Measurements from ENCODE around the gene KANSL1L.

The KANSL1L gene

GRCh38 chr2:210002158-210003157, 168.8 kb downstream of the KANSL1L start, which contains the start of gene RPE:
Gene RPE, plus strand, starts transcription at chr2:210002638. Its CDS starts 24 bp downstream, at chr2:210002662.
- peaks cover 43% of the 10 kb centered on the region for H3K4me1 Mint-ChIP-seq
- peak within 1 kb of the TSS; percentile 81 for H3K4me3 Mint-ChIP-seq
- ATAC-seq = peak; percentile 100
- H3K9me3 Mint-ChIP-seq = no peaks in the 10 kb centered on the region
- no peaks in the 10 kb centered on the region for H3K27me3 Mint-ChIP-seq
- peaks cover 9% of the 10 kb centered on the region for H3K36me3 Mint-ChIP-seq
- H3K27ac Mint-ChIP-seq = peak within 1 kb of the TSS; percentile 78

- H3K4me3 Mint-ChIP-seq = no peak overlapping the region
Observed at GRCh38 chr2:210000464-210001324, 170.5 kb downstream of the KANSL1L start.

GRCh38 chr2:209998596-209998995, 172.6 kb downstream of the KANSL1L start:
- H3K4me3 Mint-ChIP-seq = no peak overlapping the region
- no peaks in the 10 kb centered on the region for H3K27me3 Mint-ChIP-seq
- H3K4me1 Mint-ChIP-seq = peaks cover 8% of the 10 kb centered on the region
- H3K9me3 Mint-ChIP-seq = no peaks in the 10 kb centered on the region
- no peaks in the 10 kb centered on the region for H3K36me3 Mint-ChIP-seq
- ATAC-seq = no peak
- no peak overlapping the region for H3K27ac Mint-ChIP-seq

More at GRCh38 chr2:210000464-210001324, 170.5 kb downstream of the KANSL1L start:
- H3K9me3 Mint-ChIP-seq = no peaks in the 10 kb centered on the region
- no peaks in the 10 kb centered on the region for H3K27me3 Mint-ChIP-seq
- H3K27ac Mint-ChIP-seq = no peak overlapping the region
- no peak for ATAC-seq
- peaks cover 25% of the 10 kb centered on the region for H3K4me1 Mint-ChIP-seq
- H3K36me3 Mint-ChIP-seq = no peaks in the 10 kb centered on the region

DNA sequence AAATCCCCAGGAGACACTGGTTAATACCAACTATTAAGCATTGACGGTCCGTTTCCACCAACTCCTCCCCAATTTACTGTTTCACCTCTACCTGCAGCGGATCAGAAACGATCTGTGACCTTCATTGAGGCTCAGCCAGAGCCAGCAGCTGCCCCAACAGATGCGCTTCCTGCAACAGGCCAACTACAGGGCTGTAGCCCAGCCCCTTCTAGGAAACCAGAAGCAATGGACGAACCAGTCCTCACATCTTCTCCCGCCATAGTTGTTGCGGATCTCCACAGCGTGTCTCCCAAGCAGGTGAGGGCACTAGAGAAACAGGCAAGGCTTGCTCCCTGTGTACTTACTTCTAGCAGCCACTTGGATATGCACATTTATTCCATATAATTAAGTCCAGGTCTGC, 177.2 kb downstream of the KANSL1L start:
- Mint-ChIP-seq H3K27ac (no peak overlapping the region), H3K4me1 (no peaks in the 10 kb centered on the region), H3K27me3 (peaks cover 9% of the 10 kb centered on the region), H3K9me3 (no peaks in the 10 kb centered on the region), H3K4me3 (no peak overlapping the region), H3K36me3 (no peaks in the 10 kb centered on the region)
- ATAC-seq = no peak

- H3K9me3 Mint-ChIP-seq = no peaks in the 10 kb centered on the region
- no peak for ATAC-seq
- H3K36me3 Mint-ChIP-seq = no peaks in the 10 kb centered on the region
- H3K4me3 Mint-ChIP-seq = no peak overlapping the region
- peaks cover 2% of the 10 kb centered on the region for H3K4me1 Mint-ChIP-seq
- peaks cover 9% of the 10 kb centered on the region for H3K27me3 Mint-ChIP-seq
- no peak overlapping the region for H3K27ac Mint-ChIP-seq
Observed at GRCh38 chr2:209990838-209991237, 180.4 kb downstream of the KANSL1L start.

DNA sequence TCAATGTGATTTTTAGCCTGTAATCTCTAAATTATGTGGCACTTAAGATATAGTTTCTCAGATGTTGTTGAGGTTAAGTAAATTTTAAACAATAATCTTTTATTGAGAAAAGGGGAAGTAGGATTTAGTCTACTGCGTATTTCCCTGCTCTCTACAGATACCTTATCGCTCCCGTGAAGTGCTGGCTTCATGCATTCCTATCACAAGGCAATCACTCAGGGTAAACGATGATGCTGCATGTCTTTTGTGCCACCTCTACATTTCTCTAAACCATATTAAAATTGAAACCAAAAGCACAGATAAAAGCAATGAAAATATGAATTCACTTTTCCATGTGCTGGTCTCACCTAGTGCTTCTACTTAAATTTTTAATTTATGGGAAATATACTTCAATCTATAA, 183.2 kb downstream of the KANSL1L start:
- Mint-ChIP-seq H3K36me3 (no peaks in the 10 kb centered on the region), H3K27ac (no peak overlapping the region), H3K4me3 (no peak overlapping the region), H3K27me3 (peaks cover 19% of the 10 kb centered on the region), H3K9me3 (no peaks in the 10 kb centered on the region), H3K4me1 (peaks cover 5% of the 10 kb centered on the region)
- no peak for ATAC-seq

DNA sequence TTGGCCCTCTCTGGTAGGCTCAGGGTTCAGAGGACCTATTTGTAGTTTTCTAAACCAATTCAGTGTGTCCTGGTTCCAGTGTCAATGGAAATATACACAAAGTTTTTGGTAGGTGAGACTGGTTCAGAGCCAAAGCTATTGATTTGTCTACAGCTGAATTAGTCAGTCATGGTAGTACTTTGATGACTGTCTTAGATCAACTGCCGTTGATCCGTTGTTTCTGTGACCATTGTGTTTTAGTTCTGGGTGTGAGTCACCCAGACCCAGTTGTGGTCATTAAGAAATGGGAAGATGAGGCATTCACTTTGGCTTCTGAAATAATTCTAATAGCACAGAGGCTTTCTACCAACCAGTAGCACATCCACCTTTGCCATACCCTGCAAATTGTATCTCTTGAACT, 184.8 kb downstream of the KANSL1L start:
- H3K4me3 Mint-ChIP-seq = no peak overlapping the region
- no peaks in the 10 kb centered on the region for H3K36me3 Mint-ChIP-seq
- ATAC-seq = no peak
- H3K4me1 Mint-ChIP-seq = peaks cover 5% of the 10 kb centered on the region
- peaks cover 19% of the 10 kb centered on the region for H3K27me3 Mint-ChIP-seq
- no peak overlapping the region for H3K27ac Mint-ChIP-seq
- H3K9me3 Mint-ChIP-seq = no peaks in the 10 kb centered on the region

DNA sequence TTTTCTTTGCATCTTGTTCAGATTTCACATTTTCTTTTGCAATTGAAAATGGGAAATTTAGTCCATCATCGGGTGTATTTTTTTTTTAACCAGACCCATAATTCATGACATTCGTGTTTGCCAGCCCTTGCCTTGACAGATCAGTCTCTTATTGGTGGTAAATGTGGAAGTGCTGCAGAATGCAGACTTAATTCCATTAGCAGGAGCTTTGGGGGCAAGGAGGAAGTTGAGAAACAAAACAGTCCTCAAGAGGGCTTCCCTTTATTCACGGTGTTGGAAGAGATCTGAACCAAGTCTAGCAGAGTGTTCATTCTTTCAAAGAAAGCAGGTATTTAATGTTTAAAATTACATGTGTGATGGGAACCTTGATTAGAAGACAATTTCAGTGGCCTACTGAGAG, 185.3 kb downstream of the KANSL1L start:
- Mint-ChIP-seq H3K4me1 (peaks cover 5% of the 10 kb centered on the region), H3K4me3 (no peak overlapping the region), H3K9me3 (no peaks in the 10 kb centered on the region), H3K36me3 (no peaks in the 10 kb centered on the region), H3K27ac (no peak overlapping the region), H3K27me3 (peaks cover 19% of the 10 kb centered on the region)
- ATAC-seq = no peak

GRCh38 chr2:209984291-209984690, 186.9 kb downstream of the KANSL1L start:
- Mint-ChIP-seq H3K4me1 (peaks cover 5% of the 10 kb centered on the region), H3K36me3 (no peaks in the 10 kb centered on the region), H3K27ac (no peak overlapping the region), H3K4me3 (no peak overlapping the region), H3K27me3 (peaks cover 21% of the 10 kb centered on the region), H3K9me3 (no peaks in the 10 kb centered on the region)
- ATAC-seq = no peak

DNA sequence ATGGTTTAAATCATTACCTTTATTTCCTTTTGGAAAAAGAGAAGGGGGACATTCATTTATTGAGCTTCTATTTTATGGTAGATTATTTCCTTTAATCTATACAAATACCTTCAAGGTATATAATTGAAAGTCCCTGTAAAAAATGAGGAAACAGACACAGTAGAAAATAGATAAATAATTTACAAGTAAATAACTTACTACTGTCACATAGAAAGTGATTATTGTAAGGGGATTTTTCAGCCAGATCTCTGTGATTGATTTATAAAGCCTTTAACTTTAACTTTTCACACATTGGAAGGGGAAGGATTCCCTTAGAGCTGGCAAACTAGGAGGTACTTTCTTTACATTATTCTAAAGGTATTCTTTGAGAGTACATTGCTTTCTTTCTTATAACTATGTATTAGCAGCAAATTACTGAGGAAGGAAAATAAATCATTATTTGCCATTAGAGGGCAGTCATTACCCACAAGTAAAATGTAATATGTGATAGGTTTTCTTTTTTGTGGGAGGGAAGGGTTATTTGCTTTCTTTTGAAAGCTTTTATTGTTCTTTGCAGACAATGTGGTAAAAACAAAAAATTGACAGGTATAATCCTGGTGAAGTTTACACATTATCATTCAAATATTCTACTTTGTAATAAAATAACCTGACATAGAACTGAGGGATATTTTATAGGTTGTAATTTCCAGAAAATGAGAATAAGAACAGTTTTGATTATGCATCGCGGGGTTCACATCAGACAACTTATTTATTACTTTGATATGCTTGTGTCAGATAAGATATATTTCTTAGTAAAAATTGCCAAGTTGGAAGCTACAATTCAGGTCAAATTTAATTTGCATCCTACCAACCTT, 193.6 kb downstream of the KANSL1L start:
- H3K4me3 Mint-ChIP-seq = no peak overlapping the region
- no peaks in the 10 kb centered on the region for H3K4me1 Mint-ChIP-seq
- no peak overlapping the region for H3K27ac Mint-ChIP-seq
- H3K9me3 Mint-ChIP-seq = no peaks in the 10 kb centered on the region
- peaks cover 11% of the 10 kb centered on the region for H3K27me3 Mint-ChIP-seq
- no peak for ATAC-seq
- H3K36me3 Mint-ChIP-seq = no peaks in the 10 kb centered on the region

DNA sequence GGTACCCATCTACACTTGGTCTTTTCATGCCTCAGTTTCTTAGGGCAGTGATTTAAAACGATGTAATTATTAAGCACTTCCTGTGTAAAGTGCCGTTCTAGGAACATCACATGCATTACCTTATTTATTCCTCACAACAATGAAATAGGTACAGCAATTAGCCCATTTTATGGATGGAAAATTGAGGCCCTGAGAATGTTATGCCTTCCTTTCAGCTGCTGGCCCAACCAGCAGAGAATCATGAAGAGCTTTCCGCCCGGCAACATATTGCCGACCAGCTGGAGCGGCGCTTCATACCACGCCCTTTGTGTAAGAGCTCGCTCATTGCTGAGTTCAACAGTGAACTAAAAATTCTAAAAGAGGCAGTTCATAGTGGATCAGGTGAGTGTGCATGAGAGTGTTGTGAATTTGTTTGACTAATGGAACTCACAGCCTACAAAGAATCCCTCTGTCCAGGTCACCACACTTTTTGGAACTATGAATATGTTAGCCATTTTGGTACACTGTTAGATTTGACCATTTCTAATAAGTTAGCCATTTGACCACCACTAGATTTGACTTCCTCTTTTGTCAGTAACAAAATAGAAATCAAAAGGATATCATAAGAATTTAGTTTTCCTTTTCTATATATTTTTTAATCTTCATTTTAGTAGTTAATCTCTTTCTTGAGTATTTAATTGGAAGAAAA, 194.4 kb downstream of the KANSL1L start:
- no peaks in the 10 kb centered on the region for H3K9me3 Mint-ChIP-seq
- peaks cover 11% of the 10 kb centered on the region for H3K27me3 Mint-ChIP-seq
- H3K27ac Mint-ChIP-seq = no peak overlapping the region
- no peaks in the 10 kb centered on the region for H3K4me1 Mint-ChIP-seq
- H3K36me3 Mint-ChIP-seq = no peaks in the 10 kb centered on the region
- ATAC-seq = no peak
- no peak overlapping the region for H3K4me3 Mint-ChIP-seq

GRCh38 chr2:209974576-209974975, 196.6 kb downstream of the KANSL1L start:
- Mint-ChIP-seq H3K4me1 (no peaks in the 10 kb centered on the region), H3K27me3 (peaks cover 4% of the 10 kb centered on the region), H3K36me3 (no peaks in the 10 kb centered on the region), H3K27ac (no peak overlapping the region), H3K9me3 (no peaks in the 10 kb centered on the region), H3K4me3 (no peak overlapping the region)
- ATAC-seq = no peak

DNA sequence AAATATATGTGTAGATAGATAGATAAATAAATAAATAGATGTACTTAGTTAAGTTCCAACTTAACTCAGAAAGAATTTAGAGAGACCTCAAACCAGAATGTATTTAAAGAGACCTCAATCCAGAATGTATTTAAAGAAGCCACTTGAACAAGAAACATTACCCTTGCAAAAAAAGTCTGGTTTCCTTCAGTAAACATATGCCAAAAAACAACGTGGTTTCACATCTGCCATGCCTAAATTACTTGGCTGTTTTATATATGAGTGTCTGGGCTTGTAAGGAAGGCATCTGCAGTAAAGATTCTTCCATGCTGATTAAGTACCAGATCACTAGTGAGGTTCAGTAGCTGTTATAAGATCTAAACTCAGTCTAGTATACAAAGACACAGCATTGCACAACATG, 197.9 kb downstream of the KANSL1L start:
- no peaks in the 10 kb centered on the region for H3K9me3 Mint-ChIP-seq
- no peaks in the 10 kb centered on the region for H3K4me1 Mint-ChIP-seq
- no peaks in the 10 kb centered on the region for H3K36me3 Mint-ChIP-seq
- H3K27ac Mint-ChIP-seq = no peak overlapping the region
- no peak for ATAC-seq
- H3K27me3 Mint-ChIP-seq = no peaks in the 10 kb centered on the region
- H3K4me3 Mint-ChIP-seq = no peak overlapping the region

All from stimulated activated memory B cell treated with anti-CD40 and anti-IgM and Interleukin-4, amounts not matched to agents 10 μg/mL and 1 μg/mL and 100 μg/mL, for 72 hours (primary cell).